Right lobe of liver (tissue), 6 donors: ENCODE data around the gene PADI6. TPM values are rescaled to one million over a fixed set of nuclear protein-coding genes. Genes with fewer than 3 reads are reported as not detected.

Source experiments
- ATAC-seq, 4 donors: fragments of 200-7000 bp; cut with Tn5 transposase; one replicate each; pipeline ENCODE4 v1.9.1; 2020; ENCODE audit warnings: mild to moderate bottlenecking in 4 of 4, moderate library complexity in 4 of 4
- DNase-seq, 3 donors: peaks; one replicate each; pipeline ENCODE4 v3.0.0-alpha.2; 2020
- H3K27ac ChIP-seq, 3 donors: fragments of 200-600 bp; one replicate each; pipeline ENCODE4 v1.8.0; 2022
- H3K27me3 ChIP-seq, 2 donors: fragments of 200-600 bp; one replicate each; pipeline ENCODE4 v1.8.0; 2022
- H3K36me3 ChIP-seq, 4 donors: fragments of 200-600 bp; sonication (generic) in 1 of 4; one replicate each; pipeline versions ENCODE4 v1.5.1 to v1.8.0; 2017 to 2022; ENCODE audit warnings: control low read depth in 1 of 4
- H3K4me1 ChIP-seq, 4 donors: fragments of 200-600 bp; sonication (generic) in 1 of 4; one replicate each; pipeline versions ENCODE4 v1.5.1 to v1.8.0; 2017 to 2022; ENCODE audit warnings: control low read depth in 1 of 4
- H3K4me3 ChIP-seq, 3 donors: fragments of 200-600 bp; one replicate each; pipeline ENCODE4 v1.8.0; 2022
- H3K9me3 ChIP-seq, 4 donors: fragments of 200-600 bp; sonication (generic) in 1 of 4; one replicate each; pipeline versions ENCODE4 v1.5.1 to v1.8.0; 2017 to 2022; ENCODE audit warnings: control low read depth in 1 of 4
- CTCF ChIP-seq, 4 donors: fragments of 200-600 bp in 3 of 4; fragments of 450-650 bp in 1 of 4; IDR thresholded peaks; one replicate each; pipeline versions ENCODE4 v1.5.1 to v1.8.0; 2016 to 2022; ENCODE audit warnings: antibody characterized with exemption in 4 of 4, mild to moderate bottlenecking in 2 of 4
- POLR2A ChIP-seq: fragments of 450-650 bp; IDR thresholded peaks from one replicate; pipeline ENCODE4 v1.6.1; 2017; ENCODE audit warnings: antibody characterized with exemption, mild to moderate bottlenecking
- WGBS: methylation state at CpG from one replicate; pipeline ENCODE4 v1.1.6; 2018; ENCODE audit warnings: low coverage, low lambda C conversion rate; ENCODE audit not compliant: insufficient coverage; ENCODE audit errors: missing lambda C conversion rate; 5-methylcytosine and 5-hydroxymethylcytosine counted together
- intact Hi-C, 2 donors: fragments of 100-400 bp; cut with DNase I; formaldehyde crosslinking; loops; one replicate each; pipeline versions ENCODE4 v1.11.2 to v1.14.1; 2022
- total RNA-seq, 6 experiments: library from RNA; depleted of rRNA in 2 of 6; stranded (reverse); fragments of >200 nt in 2 of 6; fragmentation: NEBNext Ultra II Directional in 3 of 6; extraction: Animal tissue kit (Norgen Biotek cat#: 25700) in 3 of 6; gene quantifications; one replicate each; pipeline versions ENCODE4 v1.1.0 to v1.2.4, GENCODE V29; 2016 to 2023
- donor health status: DM: no; HTN: yes; CAD: no.
- donor health status: DM: no; HTN: no; CAD: no.
- donor health status: DM: no; HTN: no; CAD: no.
- donor health status: DM: no; HTN: yes; CAD: no.
- donor health status: DM: no; HTN: yes; CAD: no.

Gene PADI6
- total RNA-seq, 6 experiments from 2014 or later = not detected

GRCh38 chr1:17381161-17381560, 9.2 kb downstream of the PADI6 start:
- intact Hi-C loops = no loop called here
- ATAC-seq = no peak
- H3K4me1 ChIP-seq = no peaks in the 10 kb centered on the region

GRCh38 chr1:17392199-17392740, 20.3 kb downstream of the PADI6 start:
- TF ChIP-seq POLR2A (no peak), CTCF (IDR thresholded peaks at IDR 0.05) (no peak)
- Histone ChIP-seq H3K9me3 (no peaks in the 10 kb centered on the region), H3K27me3 (no peaks in the 10 kb centered on the region), H3K27ac (no peak overlapping the region), H3K36me3 (no peaks in the 10 kb centered on the region), H3K4me1 (no peaks in the 10 kb centered on the region), H3K4me3 (no peak overlapping the region)
- WGBS = 51% methylated on average over 6 of the region's 10 CpGs
- DNase-seq (no peak), ATAC-seq (no peak)
- intact Hi-C loops = no loop called here

More at GRCh38 chr1:17381161-17381560, 9.2 kb downstream of the PADI6 start:
- no peak for TF ChIP-seq CTCF (IDR thresholded peaks at IDR 0.05)
- no peak for TF ChIP-seq POLR2A
- Histone ChIP-seq H3K27me3 (no peaks in the 10 kb centered on the region), H3K9me3 (no peaks in the 10 kb centered on the region), H3K4me3 (no peak overlapping the region), H3K27ac (no peak overlapping the region), H3K36me3 (no peaks in the 10 kb centered on the region)
- 66% methylated on average over 2 of the region's 2 CpGs for whole genome bisulfite sequencing
- no peak for DNase-seq

GRCh38 chr1:17393230-17393629, 21.2 kb downstream of the PADI6 start:
- Histone ChIP-seq H3K36me3 (no peaks in the 10 kb centered on the region), H3K4me3 (no peak overlapping the region), H3K4me1 (no peaks in the 10 kb centered on the region), H3K9me3 (no peaks in the 10 kb centered on the region), H3K27me3 (no peaks in the 10 kb centered on the region), H3K27ac (no peak overlapping the region)
- intact Hi-C loops = no loop called here
- TF ChIP-seq POLR2A (no peak), CTCF (IDR thresholded peaks at IDR 0.05) (no peak)
- no peak for ATAC-seq
- DNase-seq = no peak
- 40% methylated on average over 6 of the region's 8 CpGs for WGBS

GRCh38 chr1:17397910-17398695, 26.1 kb downstream of the PADI6 start:
- Histone ChIP-seq H3K27me3 (no peaks in the 10 kb centered on the region), H3K27ac (no peak overlapping the region), H3K36me3 (no peaks in the 10 kb centered on the region), H3K4me1 (no peaks in the 10 kb centered on the region), H3K9me3 (no peaks in the 10 kb centered on the region), H3K4me3 (no peak overlapping the region)
- intact Hi-C loops = no loop called here
- peak in 1 of 4 donors; percentile 24 for ATAC-seq
- TF ChIP-seq CTCF (IDR thresholded peaks at IDR 0.05) (no peak), POLR2A (no peak)
- no peak for DNase-seq
- 67% methylated on average over 3 of the region's 7 CpGs for WGBS
